ENCODE measurements around the gene ANTXR1. TPM values are rescaled to one million over a fixed set of nuclear protein-coding genes. Genes with fewer than 3 reads are reported as not detected.

Gene ANTXR1
- total RNA-seq = 24.6 and 29.5 TPM in 2 replicates

GRCh38 chr2:69013142-69013839 lies at the start of gene ANTXR1:
Gene ANTXR1, plus strand, starts transcription at chr2:69013179. Its CDS starts 321 bp downstream, at chr2:69013500.

GRCh38 chr2:68974251-68974650 lies 38.7 kb upstream of the ANTXR1 start, which contains the start of gene GKN1:
Gene GKN1, plus strand, starts transcription at chr2:68974636. Its CDS starts 42 bp downstream, at chr2:68974678.

Small RNAs within 50 kb of the gene (small RNA-seq; reads per million reads assigned to genes)
- gene MIR3126 (0.44 reads per million, percentile 24 among the genes with 10 or more reads in this experiment), gene RNA5SP96 (not detected), gene RNU6-1216P (not detected)

Other genes starting within 250 kb of the ANTXR1 start
- gene BMP10, start 141.8 kb upstream of the ANTXR1 start, total RNA-seq = under 0.01 TPM in 1 of 2 replicates, not detected in the other
- not detected in 2 replicates for gene GKN2, start 60.3 kb upstream of the ANTXR1 start, total RNA-seq
- not detected in 2 replicates for gene GKN1, start 38.5 kb upstream of the ANTXR1 start, total RNA-seq